HAP-1 (cell line): ENCODE results near the gene TBCC.
"Not testable (repeated sequence)": the region's sequence is repeated elsewhere in the genome, so short reads cannot be mapped to it uniquely, and the experiment has no call there.

Experiments used
- DNase-seq, 2 experiments: peaks; one replicate each; pipeline ENCODE4 v3.0.0-alpha.2; 2016 to 2020; ENCODE audit warnings: low spot score in 2 of 2
- H3K27me3 ChIP-seq: fragments of 250-450 bp; sonication (Bioruptor Pico); 2 replicates; pipeline ENCODE4 v1.5.1; 2020; ENCODE audit warnings: low read depth, mild to moderate bottlenecking, moderate library complexity
- H3K36me3 ChIP-seq: fragments of 250-450 bp; sonication (Bioruptor Pico); replicated peaks from 2 replicates; pipeline ENCODE4 v1.5.1; 2020; ENCODE audit warnings: mild to moderate bottlenecking
- H3K4me1 ChIP-seq: fragments of 250-450 bp; sonication (Bioruptor Pico); 2 replicates; pipeline ENCODE4 v1.5.1; 2020; ENCODE audit warnings: mild to moderate bottlenecking
- H3K4me3 ChIP-seq: fragments of 250-450 bp; sonication (Bioruptor Pico); 2 replicates; pipeline ENCODE4 v1.5.1; 2020; ENCODE audit warnings: mild to moderate bottlenecking, moderate library complexity
- H3K9me3 ChIP-seq: fragments of 250-450 bp; sonication (Bioruptor Pico); 2 replicates; pipeline ENCODE4 v1.5.1; 2020; ENCODE audit warnings: mild to moderate bottlenecking, moderate library complexity
- in situ Hi-C: fragments of 300-500 bp; cut with MboI; formaldehyde crosslinking; loops from 3 replicates; pipeline ENCODE4 v1.14.3; 2020; ENCODE audit warnings: low sequenced_read_pairs, inconsistent platforms, mixed read lengths

TBCC gene

GRCh38 chr6:42710316-42710715 lies 35.6 kb downstream of the TBCC start:
- DNase-seq, result peak; percentile 16 to 44
- H3K9me3 ChIP-seq, result peaks cover 5% of the 10 kb centered on the region; the same call in 1 of the 2 replicates
- in situ Hi-C loops, result no loop called here

GRCh38 chr6:42709871-42710270 lies 36.0 kb downstream of the TBCC start:
- Histone ChIP-seq H3K4me1 (peaks cover 9% of the 10 kb centered on the region), H3K27me3 (no peaks in the 10 kb centered on the region), H3K9me3 (peaks cover 5% of the 10 kb centered on the region; the same call in 1 of the 2 replicates), H3K4me3 (no peak overlapping the region), H3K36me3 (no peaks in the 10 kb centered on the region)
- no peak for DNase-seq
- in situ Hi-C loops, result no loop called here

More at GRCh38 chr6:42710316-42710715, 35.6 kb downstream of the TBCC start:
- Histone ChIP-seq H3K4me3 (no peak overlapping the region), H3K4me1 (peaks cover 9% of the 10 kb centered on the region), H3K27me3 (no peaks in the 10 kb centered on the region), H3K36me3 (no peaks in the 10 kb centered on the region)

DNA sequence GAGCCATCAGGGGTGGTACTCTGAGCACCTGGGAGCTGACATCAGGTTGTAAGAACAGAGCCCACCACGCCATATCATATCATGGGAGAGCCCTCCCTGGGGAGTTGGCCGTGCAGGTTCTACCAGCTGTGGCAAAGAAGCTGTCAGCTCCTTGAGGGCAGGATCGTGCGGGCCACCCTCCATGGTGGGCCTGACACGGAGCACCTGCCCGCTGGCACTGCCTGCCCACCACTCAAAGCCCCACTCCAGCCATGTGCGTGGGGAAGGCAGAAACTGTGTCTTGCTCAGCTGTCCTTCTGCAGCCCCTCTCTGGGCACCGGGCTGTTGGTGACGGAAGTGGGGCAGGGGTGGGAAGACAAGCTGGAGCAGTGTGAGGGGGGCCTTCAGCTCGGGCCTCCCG lies 37.8 kb downstream of the TBCC start:
- Histone ChIP-seq H3K9me3 (peaks cover 5% of the 10 kb centered on the region; the same call in 1 of the 2 replicates), H3K4me3 (no peak overlapping the region), H3K36me3 (no peaks in the 10 kb centered on the region), H3K4me1 (peaks cover 3% of the 10 kb centered on the region; the same call in 1 of the 2 replicates), H3K27me3 (no peaks in the 10 kb centered on the region)
- no peak for DNase-seq
- in situ Hi-C loops, result no loop called here

GRCh38 chr6:42707595-42707994 lies 38.3 kb downstream of the TBCC start:
- DNase-seq, result no peak

GRCh38 chr6:42704937-42705374 lies 40.9 kb downstream of the TBCC start:
- no peak overlapping the region for H3K4me3 ChIP-seq
- in situ Hi-C loops, result no loop called here

More at GRCh38 chr6:42707595-42707994, 38.3 kb downstream of the TBCC start:
- Histone ChIP-seq H3K4me1 (peaks cover 3% of the 10 kb centered on the region; the same call in 1 of the 2 replicates), H3K36me3 (no peaks in the 10 kb centered on the region), H3K27me3 (no peaks in the 10 kb centered on the region), H3K9me3 (peaks cover 5% of the 10 kb centered on the region; the same call in 1 of the 2 replicates), H3K4me3 (no peak overlapping the region)
- in situ Hi-C loops, result no loop called here

GRCh38 chr6:42704251-42704936 lies 41.5 kb downstream of the TBCC start:
- H3K4me3 ChIP-seq, result no peak overlapping the region
- DNase-seq, result no peak
- H3K36me3 ChIP-seq, result no peaks in the 10 kb centered on the region
- in situ Hi-C loops, result no loop called here
- H3K27me3 ChIP-seq, result no peaks in the 10 kb centered on the region
- no peaks in the 10 kb centered on the region for H3K4me1 ChIP-seq
- no peaks in the 10 kb centered on the region for H3K9me3 ChIP-seq

More at GRCh38 chr6:42704937-42705374, 40.9 kb downstream of the TBCC start:
- Histone ChIP-seq H3K27me3 (no peaks in the 10 kb centered on the region), H3K9me3 (no peaks in the 10 kb centered on the region), H3K36me3 (no peaks in the 10 kb centered on the region), H3K4me1 (no peaks in the 10 kb centered on the region)
- no peak for DNase-seq

GRCh38 chr6:42702786-42703185 lies 43.1 kb downstream of the TBCC start:
- in situ Hi-C loops, result not testable (repeated sequence)

GRCh38 chr6:42702200-42702599 lies 43.7 kb downstream of the TBCC start:
- Histone ChIP-seq H3K36me3 (no peaks in the 10 kb centered on the region), H3K9me3 (no peaks in the 10 kb centered on the region), H3K4me3 (no peak overlapping the region), H3K4me1 (no peaks in the 10 kb centered on the region), H3K27me3 (no peaks in the 10 kb centered on the region)
- in situ Hi-C loops, result no loop called here
- no peak for DNase-seq

More at GRCh38 chr6:42702786-42703185, 43.1 kb downstream of the TBCC start:
- H3K4me1 ChIP-seq, H3K27me3 ChIP-seq, DNase-seq, H3K9me3 ChIP-seq, H3K36me3 ChIP-seq, H3K4me3 ChIP-seq: not testable (repeated sequence)

GRCh38 chr6:42698217-42698616 lies 47.7 kb downstream of the TBCC start:
- no peak for DNase-seq
- Histone ChIP-seq H3K4me1 (no peaks in the 10 kb centered on the region), H3K4me3 (no peak overlapping the region), H3K27me3 (no peaks in the 10 kb centered on the region), H3K36me3 (no peaks in the 10 kb centered on the region), H3K9me3 (no peaks in the 10 kb centered on the region)
- in situ Hi-C loops, result no loop called here

DNA sequence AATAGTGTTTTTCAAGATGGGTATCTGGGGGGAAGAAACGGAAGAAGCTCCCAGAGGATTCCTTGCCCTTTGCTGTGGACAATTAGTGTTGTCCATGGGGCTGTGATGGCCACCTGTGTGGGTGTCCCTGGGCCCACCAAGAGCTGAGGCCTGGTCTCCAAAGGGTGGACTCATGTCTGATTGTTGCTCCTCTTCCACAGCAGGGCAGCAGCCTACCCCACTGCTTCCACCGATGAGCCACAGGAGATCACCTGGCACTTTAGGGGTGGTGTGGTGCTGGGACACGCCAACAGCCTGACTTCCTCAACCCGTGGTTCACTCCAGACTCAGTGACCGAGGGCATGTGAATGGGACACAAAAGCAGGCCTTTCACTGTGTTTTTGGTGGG lies 48.6 kb downstream of the TBCC start:
- Histone ChIP-seq H3K4me1 (no peaks in the 10 kb centered on the region), H3K4me3 (no peak overlapping the region), H3K27me3 (no peaks in the 10 kb centered on the region), H3K9me3 (no peaks in the 10 kb centered on the region), H3K36me3 (peaks cover 6% of the 10 kb centered on the region)
- in situ Hi-C loops, result no loop called here
- no peak for DNase-seq

- no peaks in the 10 kb centered on the region for H3K27me3 ChIP-seq
- H3K9me3 ChIP-seq, result no peaks in the 10 kb centered on the region
- peaks cover 8% of the 10 kb centered on the region for H3K36me3 ChIP-seq
- no peak for DNase-seq
- no peaks in the 10 kb centered on the region for H3K4me1 ChIP-seq
- no peak overlapping the region for H3K4me3 ChIP-seq
- in situ Hi-C loops, result no loop called here
Observed at GRCh38 chr6:42696526-42697267, 49.2 kb downstream of the TBCC start.

DNA sequence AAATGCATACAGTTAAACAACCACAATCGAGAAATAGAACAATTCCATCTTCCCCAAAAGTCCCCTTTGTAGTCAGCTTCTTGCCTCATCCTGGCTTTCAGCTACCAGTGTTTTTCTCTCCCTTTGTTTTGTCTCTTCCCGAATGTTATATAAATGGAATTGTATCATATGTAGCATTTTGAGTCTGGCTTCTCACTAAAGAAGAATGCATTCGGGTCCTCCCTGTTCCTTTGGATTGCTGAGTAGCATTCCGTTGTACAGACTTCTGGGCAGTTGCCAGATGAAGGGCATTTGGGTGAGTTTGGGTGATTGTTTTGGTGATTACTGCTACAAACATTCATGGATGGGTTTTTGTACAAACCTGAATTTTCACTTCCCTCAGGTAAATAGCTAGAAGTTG lies 51.3 kb downstream of the TBCC start:
- in situ Hi-C loops, result no loop called here
- peaks cover 15% of the 10 kb centered on the region for H3K36me3 ChIP-seq
- H3K9me3 ChIP-seq, result no peaks in the 10 kb centered on the region
- H3K4me3 ChIP-seq, result no peak overlapping the region
- H3K27me3 ChIP-seq, result no peaks in the 10 kb centered on the region
- H3K4me1 ChIP-seq, result no peaks in the 10 kb centered on the region
- no peak for DNase-seq
